Measurements from ENCODE around the gene STIM1.
"Not testable (repeated sequence)": the region's sequence is repeated elsewhere in the genome, so short reads cannot be mapped to it uniquely, and the experiment has no call there.

Gene STIM1

GRCh38 chr11:4026389-4026788 lies 170.9 kb downstream of the STIM1 start:
- DNase-seq (ENCODE audit: low read depth in 2 of 2): no peak

GRCh38 chr11:4027746-4028145 lies 172.3 kb downstream of the STIM1 start:
- no peak for DNase-seq (ENCODE audit: low read depth in 2 of 2)

- DNase-seq (ENCODE audit: low read depth in 2 of 2): no peak
Measured at GRCh38 chr11:4030197-4030596, 174.7 kb downstream of the STIM1 start.

GRCh38 chr11:4032097-4032496 lies 176.6 kb downstream of the STIM1 start:
- DNase-seq (ENCODE audit: low read depth in 2 of 2): no peak

- no peak for DNase-seq (ENCODE audit: low read depth in 2 of 2)
Measured at GRCh38 chr11:4035985-4036384, 180.5 kb downstream of the STIM1 start.

GRCh38 chr11:4039011-4039410 lies 183.5 kb downstream of the STIM1 start:
- no peak for DNase-seq (ENCODE audit: low read depth in 2 of 2)

- DNase-seq (ENCODE audit: low read depth in 2 of 2): no peak
Measured at GRCh38 chr11:4040461-4040860, 185.0 kb downstream of the STIM1 start.

GRCh38 chr11:4041731-4042391 lies 186.4 kb downstream of the STIM1 start:
- no peak for DNase-seq (ENCODE audit: low read depth in 2 of 2)

- no peak for DNase-seq (ENCODE audit: low read depth in 2 of 2)
Measured at GRCh38 chr11:4044976-4045646, 189.6 kb downstream of the STIM1 start.

GRCh38 chr11:4048340-4048739 lies 192.9 kb downstream of the STIM1 start:
- no peak for DNase-seq (ENCODE audit: low read depth in 2 of 2)

GRCh38 chr11:4049006-4049405 lies 193.5 kb downstream of the STIM1 start:
- no peak for DNase-seq (ENCODE audit: low read depth in 2 of 2)

- DNase-seq (ENCODE audit: low read depth in 2 of 2): no peak
Measured at GRCh38 chr11:4050138-4050537, 194.7 kb downstream of the STIM1 start.

GRCh38 chr11:4053200-4053599 lies 197.7 kb downstream of the STIM1 start:
- not testable (repeated sequence) for DNase-seq (ENCODE audit: low read depth in 2 of 2)

- DNase-seq (ENCODE audit: low read depth in 2 of 2): no peak
Measured at GRCh38 chr11:4054643-4055042, 199.2 kb downstream of the STIM1 start.

GRCh38 chr11:4059424-4059823 lies 204.0 kb downstream of the STIM1 start:
- no peak for DNase-seq (ENCODE audit: low read depth in 2 of 2)

GRCh38 chr11:4060182-4060923 lies 204.9 kb downstream of the STIM1 start:
- DNase-seq (ENCODE audit: low read depth in 2 of 2): no peak

GRCh38 chr11:4061700-4062099 lies 206.2 kb downstream of the STIM1 start:
- no peak for DNase-seq (ENCODE audit: low read depth in 2 of 2)

GRCh38 chr11:4063348-4063747 lies 207.9 kb downstream of the STIM1 start:
- no peak for DNase-seq (ENCODE audit: low read depth in 2 of 2)

- DNase-seq (ENCODE audit: low read depth in 2 of 2): no peak
Measured at GRCh38 chr11:4064278-4064955, 209.0 kb downstream of the STIM1 start.

GRCh38 chr11:4065086-4065485 lies 209.6 kb downstream of the STIM1 start:
- no peak for DNase-seq (ENCODE audit: low read depth in 2 of 2)

- no peak for DNase-seq (ENCODE audit: low read depth in 2 of 2)
Measured at GRCh38 chr11:4065601-4066377, 210.3 kb downstream of the STIM1 start.

GRCh38 chr11:4066910-4067309 lies 211.4 kb downstream of the STIM1 start:
- no peak for DNase-seq (ENCODE audit: low read depth in 2 of 2)
